H1 (cell line): Measurements from ENCODE around the gene NRSN2. TPM values are rescaled to one million over a fixed set of nuclear protein-coding genes. Genes with fewer than 3 reads are reported as not detected.

ENCODE experiments used
- CTCF ChIA-PET: fragments of 300-600 bp; sonication (Branson Sonifier 250); formaldehyde crosslinking; loops from one replicate; lab custom pipeline; 2021; ENCODE audit not compliant: partially characterized antibody; lab: Charles Lee
- POLR2A ChIA-PET: fragments of 300-600 bp; sonication (Branson Sonifier 250); formaldehyde crosslinking; loops from one replicate; lab custom pipeline; 2021; ENCODE audit warnings: inconsistent platforms; ENCODE audit not compliant: partially characterized antibody; lab: Charles Lee
- DNase-seq, 2 experiments: peaks; one replicate each; pipeline versions ENCODE4 v3.0.0 to v3.0.0-alpha.2; 2010 to 2022; ENCODE audit warnings: low spot score in 2 of 2, low read depth in 1 of 2, mixed read lengths in 1 of 2
- FAIRE-seq: peaks from 2 replicates; lab custom pipeline; 2011; peaks lifted over from hg19 to GRCh38; lab: Jason Lieb, UNC
- H2AFZ ChIP-seq: 2 replicates; pipeline ENCODE4 v1.8.1; 2012; ENCODE audit warnings: low read length, inconsistent platforms
- H2AK5ac ChIP-seq: 2 replicates; pipeline ENCODE4 v1.6.1; 2013; ENCODE audit warnings: low read depth, low read length
- H2BK120ac ChIP-seq: replicated peaks from 2 replicates; pipeline ENCODE3; 2013; ENCODE audit warnings: low read depth, low read length, inconsistent platforms
- H2BK12ac ChIP-seq: 2 replicates; pipeline ENCODE4 v1.6.1; 2013; ENCODE audit warnings: low read depth, low read length
- H2BK15ac ChIP-seq: 2 replicates; pipeline ENCODE4 v1.6.1; 2013; ENCODE audit warnings: low read length
- H2BK20ac ChIP-seq: 2 replicates; pipeline ENCODE4 v1.6.1; 2013; ENCODE audit warnings: low read length
- H2BK5ac ChIP-seq: 2 replicates; pipeline ENCODE4 v1.6.1; 2013; ENCODE audit warnings: low read depth, low read length
- H3K14ac ChIP-seq: 2 replicates; pipeline ENCODE4 v1.6.1; 2013; ENCODE audit warnings: inconsistent platforms; ENCODE audit not compliant: insufficient read length
- H3K18ac ChIP-seq: 2 replicates; pipeline ENCODE4 v1.6.1; 2013; ENCODE audit warnings: low read length; ENCODE audit errors: extremely low read depth
- H3K23ac ChIP-seq: 2 replicates; pipeline ENCODE4 v1.6.1; 2013; ENCODE audit warnings: inconsistent platforms; ENCODE audit not compliant: insufficient read length
- H3K23me2 ChIP-seq: 2 replicates; pipeline ENCODE4 v1.6.1; 2013; ENCODE audit warnings: low read depth, low read length
- H3K27ac ChIP-seq: 2 replicates; pipeline ENCODE4 v1.6.1; 2011; ENCODE audit warnings: low read depth, low read length, inconsistent platforms
- H3K27me3 ChIP-seq, 4 experiments: replicated peaks in 1 of 4; 1 replicate in 1 of 4; 2 replicates in 3 of 4; pipeline versions ENCODE4 v1.6.1 to v1.8.1; 2011 to 2013; ENCODE audit warnings: low read length in 3 of 4, mild to moderate bottlenecking in 3 of 4, inconsistent platforms in 2 of 4, mixed read lengths in 2 of 4, moderate library complexity in 1 of 4; ENCODE audit not compliant: control insufficient read depth in 3 of 4, insufficient read depth in 3 of 4; ENCODE audit errors: extremely low read depth in 1 of 4
- H3K36me3 ChIP-seq, 4 experiments: 2 replicates each; pipeline versions ENCODE4 v1.6.1 to v1.8.1; 2011 to 2013; ENCODE audit warnings: mild to moderate bottlenecking in 4 of 4, low read length in 3 of 4, moderate library complexity in 2 of 4, control low read depth in 1 of 4, inconsistent platforms in 1 of 4; ENCODE audit not compliant: insufficient read depth in 4 of 4, control insufficient read depth in 2 of 4
- H3K4ac ChIP-seq: replicated peaks from 2 replicates; pipeline ENCODE3; 2013; ENCODE audit warnings: low read length, low read depth, mixed read lengths, inconsistent platforms; ENCODE audit not compliant: insufficient read length
- H3K4me1 ChIP-seq, 4 experiments: replicated peaks in 1 of 4; 1 replicate in 1 of 4; 2 replicates in 3 of 4; pipeline versions ENCODE4 v1.6.1 to v1.8.1; 2011 to 2013; ENCODE audit warnings: low read length in 3 of 4, inconsistent platforms in 2 of 4, mixed read lengths in 1 of 4; ENCODE audit not compliant: insufficient read depth in 4 of 4, control insufficient read depth in 3 of 4
- H3K4me2 ChIP-seq, 2 experiments: 2 replicates each; pipeline versions ENCODE4 v1.6.1 to v1.8.1; 2011 to 2013; ENCODE audit warnings: low read depth in 2 of 2, low read length in 2 of 2, control low read depth in 1 of 2, inconsistent platforms in 1 of 2, mild to moderate bottlenecking in 1 of 2; ENCODE audit not compliant: insufficient read depth in 1 of 2
- H3K4me3 ChIP-seq, 4 experiments: fragments of 200-600, 300-600 bp in 1 of 4; sonication (generic), shearing (Covaris generic), sonication (Bioruptor Twin) in 1 of 4; 2 replicates each; pipeline versions ENCODE4 v1.5.1 to v1.8.1; 2011 to 2016; ENCODE audit warnings: low read length in 4 of 4, low read depth in 3 of 4, control low read depth in 2 of 4, inconsistent platforms in 2 of 4, mild to moderate bottlenecking in 2 of 4, mixed read lengths in 1 of 4, moderate library complexity in 1 of 4; ENCODE audit not compliant: insufficient read depth in 2 of 4; ENCODE audit errors: extremely low read depth in 1 of 4
- H3K56ac ChIP-seq: replicated peaks from 2 replicates; pipeline ENCODE3; 2013; ENCODE audit warnings: low read depth, mild to moderate bottlenecking, mixed read lengths, low read length, inconsistent platforms; ENCODE audit not compliant: insufficient read length
- H3K79me1 ChIP-seq: 2 replicates; pipeline ENCODE4 v1.6.1; 2013; ENCODE audit warnings: low read depth, low read length, control low read depth
- H3K79me2 ChIP-seq, 2 experiments: 2 replicates each; pipeline versions ENCODE4 v1.6.1 to v1.8.1; 2012 to 2013; ENCODE audit warnings: low read length in 2 of 2, mild to moderate bottlenecking in 2 of 2, inconsistent platforms in 1 of 2; ENCODE audit not compliant: insufficient read depth in 2 of 2, control insufficient read depth in 1 of 2
- H3K9ac ChIP-seq, 4 experiments: replicated peaks in 1 of 4; 1 replicate in 1 of 4; 2 replicates in 3 of 4; pipeline versions ENCODE4 v1.6.1 to v1.8.1; 2011 to 2013; ENCODE audit warnings: low read depth in 3 of 4, low read length in 3 of 4, control low read depth in 2 of 4, mild to moderate bottlenecking in 2 of 4, moderate library complexity in 2 of 4, inconsistent platforms in 1 of 4; ENCODE audit errors: extremely low read depth in 1 of 4
- H3K9me3 ChIP-seq, 2 experiments: 2 replicates each; pipeline versions ENCODE4 v1.6.1 to v1.8.1; 2012 to 2013; ENCODE audit warnings: mild to moderate bottlenecking in 2 of 2, moderate library complexity in 2 of 2, control low read depth in 1 of 2, inconsistent platforms in 1 of 2, low read depth in 1 of 2, low read length in 1 of 2, mixed read lengths in 1 of 2; ENCODE audit not compliant: insufficient read depth in 2 of 2
- H4K20me1 ChIP-seq, 2 experiments: replicated peaks in 1 of 2; 2 replicates each; pipeline versions ENCODE3 to v1.8.1; 2011 to 2013; ENCODE audit warnings: inconsistent platforms in 2 of 2, low read length in 2 of 2, mild to moderate bottlenecking in 1 of 2; ENCODE audit not compliant: insufficient read depth in 2 of 2, control insufficient read depth in 1 of 2
- H4K5ac ChIP-seq: 2 replicates; pipeline ENCODE4 v1.6.1; 2013; ENCODE audit warnings: low read length, low read depth, mixed read lengths, inconsistent platforms; ENCODE audit not compliant: insufficient read length
- H4K8ac ChIP-seq: 2 replicates; pipeline ENCODE4 v1.8.0; 2013; ENCODE audit warnings: mild to moderate bottlenecking, moderate library complexity, low read length, inconsistent platforms; ENCODE audit not compliant: insufficient read depth; ENCODE audit errors: extremely low read depth
- H4K91ac ChIP-seq: replicated peaks from 2 replicates; pipeline ENCODE3; 2013; ENCODE audit warnings: low read length, mixed read lengths, inconsistent platforms; ENCODE audit not compliant: insufficient read length
- BACH1 ChIP-seq: IDR thresholded peaks from 2 replicates; pipeline ENCODE4 v1.6.1; 2012; ENCODE audit warnings: low read length, improper control_type of control experiment
- SP1 ChIP-seq: IDR thresholded peaks from 2 replicates; pipeline ENCODE4 v1.6.1; 2011; ENCODE audit warnings: low read depth, low read length
- WGBS, 2 experiments: shearing (Covaris generic) in 1 of 2; methylation state at CpG; one replicate each; pipeline versions ENCODE4 v1.1.6 to v1.1.7; 2013 to 2015; ENCODE audit warnings: low lambda C conversion rate in 2 of 2, mixed read lengths in 2 of 2, inconsistent platforms in 1 of 2, low coverage in 1 of 2, missing lambda C conversion rate in 1 of 2; ENCODE audit not compliant: insufficient replicate concordance in 2 of 2, insufficient coverage in 1 of 2, insufficient read length in 1 of 2; ENCODE audit errors: extremely low coverage in 1 of 2, missing lambda C conversion rate in 1 of 2; 5-methylcytosine and 5-hydroxymethylcytosine counted together
- polyA plus RNA-seq, 7 experiments: library from polyadenylated mRNA; depleted of rRNA in 3 of 7; stranded (reverse) in 5 of 7; unstranded in 2 of 7; fragments of >200 nt in 5 of 7; fragments of 200-250 nt in 2 of 7; gene quantifications; 1 replicate in 5 of 7; 2 replicates in 1 of 7; 4 replicates in 1 of 7; pipeline versions ENCODE4 v1.2.1 to v1.2.3, GENCODE V29; 2011 to 2013; ENCODE audit warnings: missing spikeins in 2 of 7, mixed read lengths in 2 of 7
- total RNA-seq: library from RNA; stranded (reverse); fragmentation: NEBNext Ultra II Directional; extraction: Animal tissue kit (Norgen Biotek cat#: 25700); gene quantifications from 2 replicates; pipeline ENCODE4 v1.2.1, GENCODE V29; 2021

The NRSN2 gene
- total and polyA plus RNA-seq, 2 of the 8 experiments (the other 6 are each of a cell fraction or from before 2014, with no cell fraction given) = 19.4 to 33.3 TPM

DNA sequence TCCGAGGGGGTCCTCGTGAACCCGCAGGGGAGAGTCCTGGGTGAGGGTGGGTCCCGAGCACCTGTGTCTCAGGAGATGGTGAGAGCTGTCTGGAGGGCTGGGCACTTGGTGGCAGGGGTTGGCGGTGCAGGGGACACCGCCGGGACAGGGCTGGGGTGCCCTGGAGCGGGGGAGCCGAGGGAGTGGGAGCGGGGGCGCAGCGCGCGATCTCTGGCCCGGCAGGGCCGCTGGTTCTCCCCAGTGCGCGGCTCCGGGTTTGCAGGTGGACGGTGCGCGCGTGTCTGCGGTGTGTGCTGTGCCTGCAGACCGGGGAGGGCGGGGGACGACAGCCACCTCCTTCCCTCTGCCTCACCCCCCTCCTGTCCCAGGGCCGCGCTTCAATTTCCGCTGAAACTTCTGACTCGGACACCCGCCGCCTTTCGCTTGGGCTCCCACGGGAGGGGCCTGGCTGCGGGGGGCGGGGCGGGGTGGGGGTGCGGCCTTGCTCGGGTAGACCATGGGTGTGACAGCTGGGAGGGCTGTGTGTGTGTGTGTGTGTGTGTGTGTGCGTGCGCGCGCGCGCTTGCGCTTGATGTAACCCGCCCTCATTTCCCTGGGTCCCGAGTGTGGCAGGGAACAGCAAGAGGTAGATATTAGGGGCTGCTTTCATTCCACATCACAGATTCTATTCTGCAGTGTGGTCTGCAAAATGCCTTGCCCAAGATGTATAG lies 34.8 kb downstream of the NRSN2 start:
- Histone ChIP-seq H3K79me1 (no peaks in the 10 kb centered on the region; the same call in 1 of the 2 replicates), H2BK15ac (no peak overlapping the region), H2AK5ac (no peak overlapping the region; the same call in 1 of the 2 replicates), H3K4me3 (peak overlapping the region; percentile 38 to 87 (median 50)), H3K18ac (no peak overlapping the region), H3K23me2 (peaks cover 7% of the 10 kb centered on the region; the same call in 1 of the 2 replicates), H3K4me1 (peaks cover 0 to 7% (median 1%) of the 10 kb centered on the region in 4 experiments; a peak in 3 of 7 replicates), H4K8ac (peak overlapping the region; percentile 82), H2BK5ac (no peak overlapping the region), H3K79me2 (peaks cover 0 to 3% of the 10 kb centered on the region in 2 experiments; a peak in 1 of 4 replicates), H2AFZ (no peak overlapping the region), H4K20me1 (peaks cover 3 to 7% of the 10 kb centered on the region in 2 experiments), H2BK120ac (no peak overlapping the region), H4K5ac (no peak overlapping the region), H3K23ac (no peak overlapping the region), H4K91ac (no peak overlapping the region), H3K27me3 (peaks cover 0 to 15% (median 8%) of the 10 kb centered on the region in 4 experiments; a peak in 5 of 7 replicates), H3K9ac (peak overlapping the region in 1 of 4 experiments; percentile 41; a peak in 1 of 7 replicates), H3K9me3 (no peaks in the 10 kb centered on the region), H3K14ac (no peak overlapping the region), H2BK20ac (no peak overlapping the region), H3K56ac (no peak overlapping the region), H3K4ac (no peak overlapping the region), H3K36me3 (no peaks in the 10 kb centered on the region), H2BK12ac (peak overlapping the region; percentile 5; the same call in 1 of the 2 replicates), H3K27ac (no peak overlapping the region), H3K4me2 (peak overlapping the region; percentile 61 to 92)
- FAIRE-seq = no peak
- ChIA-PET CTCF (interaction anchor here (0.7 to 4.3 kb wide), 6 partner anchors 10 to 69 kb away, joined by 3 to 18 read pairs (median 4); no protein-coding TSS in a partner anchor), POLR2A (interaction anchor here (0.8 to 15.2 kb wide), 14 partner anchors 9 to 162 kb away, joined by 3 to 263 read pairs (median 6); partner anchors contain the start of genes CSNK2A1 and NRSN2)
- peak in 1 of 2 experiments; percentile 64 for DNase-seq
- 8% methylated on average over 17 of the region's 49 CpGs; no CpG with 5 or more reads in 1 of the 2 experiments for WGBS, 2 experiments
- TF ChIP-seq SP1 (no peak), BACH1 (no peak)
